ENCODE measurements around the gene SHISAL2A. TPM values are rescaled to one million over a fixed set of nuclear protein-coding genes. Genes with fewer than 3 reads are reported as not detected.

The SHISAL2A gene
- total and polyA plus RNA-seq, 3 experiments from 2014 or later, result 11.3 to 16.7 (median 15.7) TPM

- Histone ChIP-seq H3K36me3 (ENCODE audit: insufficient read depth, low read length) (peaks cover 13% of the 10 kb centered on the region), H3K4me1 (ENCODE audit: insufficient read depth, low read length) (no peaks in the 10 kb centered on the region), H3K27me3 (ENCODE audit: insufficient read depth, low read length, poor library complexity, severe bottlenecking) (no peaks in the 10 kb centered on the region), H3K9me3 (ENCODE audit: low read length) (no peaks in the 10 kb centered on the region), H3K4me3 (ENCODE audit: low read length) (no peak overlapping the region), H3K27ac (ENCODE audit: low read depth, low read length) (no peak overlapping the region)
- no peaks in the 10 kb centered on the region for H3K9me3 Mint-ChIP-seq
- no peak for DNase-seq
- ChIA-PET POLR2A (interaction anchor here (0.7 kb wide), 1 partner anchor 112 kb away, joined by 3 read pairs; no protein-coding TSS in a partner anchor), CTCF (no interaction called here)
- no peaks in the 10 kb centered on the region for H3K27me3 Mint-ChIP-seq
- H3K4me3 Mint-ChIP-seq, result no peak overlapping the region
- peaks cover 0 to 42% (median 4%) of the 10 kb centered on the region in 3 donors for H3K36me3 Mint-ChIP-seq
- peak overlapping the region in 1 of 8 donors; percentile 20 for H3K27ac Mint-ChIP-seq
- peaks cover 3 to 21% (median 18%) of the 10 kb centered on the region in 3 donors for H3K4me1 Mint-ChIP-seq
Observed at GRCh38 chr1:52663716-52664115, 30.7 kb downstream of the SHISAL2A start.

- CTCF ChIA-PET, result interaction anchor here (1.6 to 2.0 kb wide), 4 partner anchors 33 to 112 kb away, joined by 3 to 5 read pairs (median 4); partner anchors contain the start of gene TUT4
- peak overlapping the region in 6 of 8 donors; percentile 28 to 75 (median 39) for H3K27ac Mint-ChIP-seq
- no peaks in the 10 kb centered on the region for H3K9me3 ChIP-seq (ENCODE audit: low read length)
- H3K27ac ChIP-seq (ENCODE audit: low read depth, low read length), result no peak overlapping the region
- peaks cover 0 to 39% (median 8%) of the 10 kb centered on the region in 3 donors for H3K36me3 Mint-ChIP-seq
- H3K4me3 Mint-ChIP-seq, result no peak overlapping the region
- H3K27me3 Mint-ChIP-seq, result peaks cover 0 to 1% of the 10 kb centered on the region in 2 donors
- no peak overlapping the region for H3K4me3 ChIP-seq (ENCODE audit: low read length)
- no peak for DNase-seq
- peaks cover 12% of the 10 kb centered on the region for H3K36me3 ChIP-seq (ENCODE audit: insufficient read depth, low read length)
- H3K4me1 Mint-ChIP-seq, result peaks cover 3 to 18% (median 15%) of the 10 kb centered on the region in 3 donors
- no peaks in the 10 kb centered on the region for H3K27me3 ChIP-seq (ENCODE audit: insufficient read depth, low read length, poor library complexity, severe bottlenecking)
- no peaks in the 10 kb centered on the region for H3K4me1 ChIP-seq (ENCODE audit: insufficient read depth, low read length)
- no peaks in the 10 kb centered on the region for H3K9me3 Mint-ChIP-seq
- POLR2A ChIA-PET, result interaction anchor here (0.6 to 1.5 kb wide), 2 partner anchors 28 to 153 kb away, joined by 3 to 5 read pairs; no protein-coding TSS in a partner anchor
Observed at GRCh38 chr1:52665006-52665941, 32.3 kb downstream of the SHISAL2A start.

GRCh38 chr1:52667290-52667689, 34.3 kb downstream of the SHISAL2A start:
- no peaks in the 10 kb centered on the region for H3K9me3 Mint-ChIP-seq
- no peak for DNase-seq
- ChIA-PET POLR2A (no interaction called here), CTCF (interaction anchor here (0.8 to 2.0 kb wide), 6 partner anchors 29 to 263 kb away, joined by 3 to 5 read pairs (median 3); partner anchors contain the start of genes ORC1 and PRPF38A)
- peaks cover 0 to 44% (median 10%) of the 10 kb centered on the region in 3 donors for H3K36me3 Mint-ChIP-seq
- peak overlapping the region in 3 of 8 donors; percentile 12 to 47 (median 27) for H3K27ac Mint-ChIP-seq
- no peaks in the 10 kb centered on the region for H3K27me3 ChIP-seq (ENCODE audit: insufficient read depth, low read length, poor library complexity, severe bottlenecking)
- H3K27me3 Mint-ChIP-seq, result peaks cover 0 to 1% of the 10 kb centered on the region in 2 donors
- no peak overlapping the region for H3K27ac ChIP-seq (ENCODE audit: low read depth, low read length)
- H3K4me3 Mint-ChIP-seq, result no peak overlapping the region
- no peaks in the 10 kb centered on the region for H3K4me1 ChIP-seq (ENCODE audit: insufficient read depth, low read length)
- peaks cover 3 to 18% (median 15%) of the 10 kb centered on the region in 3 donors for H3K4me1 Mint-ChIP-seq
- no peak overlapping the region for H3K4me3 ChIP-seq (ENCODE audit: low read length)
- H3K9me3 ChIP-seq (ENCODE audit: low read length), result no peaks in the 10 kb centered on the region
- peaks cover 8% of the 10 kb centered on the region for H3K36me3 ChIP-seq (ENCODE audit: insufficient read depth, low read length)

GRCh38 chr1:52667984-52668383, 35.0 kb downstream of the SHISAL2A start:
- Histone ChIP-seq H3K4me3 (ENCODE audit: low read length) (no peak overlapping the region), H3K9me3 (ENCODE audit: low read length) (no peaks in the 10 kb centered on the region), H3K4me1 (ENCODE audit: insufficient read depth, low read length) (no peaks in the 10 kb centered on the region), H3K27me3 (ENCODE audit: insufficient read depth, low read length, poor library complexity, severe bottlenecking) (no peaks in the 10 kb centered on the region), H3K36me3 (ENCODE audit: insufficient read depth, low read length) (peaks cover 8% of the 10 kb centered on the region), H3K27ac (ENCODE audit: low read depth, low read length) (no peak overlapping the region)
- ChIA-PET POLR2A (no interaction called here), CTCF (interaction anchor here (1.1 kb wide), 1 partner anchor 30 kb away, joined by 3 read pairs; no protein-coding TSS in a partner anchor)
- H3K4me3 Mint-ChIP-seq, result no peak overlapping the region
- peaks cover 0 to 1% of the 10 kb centered on the region in 2 donors for H3K27me3 Mint-ChIP-seq
- H3K36me3 Mint-ChIP-seq, result peaks cover 0 to 46% (median 10%) of the 10 kb centered on the region in 3 donors
- H3K27ac Mint-ChIP-seq, result no peak overlapping the region
- no peak for DNase-seq
- no peaks in the 10 kb centered on the region for H3K9me3 Mint-ChIP-seq
- peaks cover 3 to 18% (median 15%) of the 10 kb centered on the region in 3 donors for H3K4me1 Mint-ChIP-seq

- Mint-ChIP-seq H3K27me3 (peaks cover 0 to 1% of the 10 kb centered on the region in 2 donors), H3K27ac (peak overlapping the region in 1 of 8 donors; percentile 27), H3K9me3 (no peaks in the 10 kb centered on the region), H3K36me3 (peaks cover 0 to 52% (median 10%) of the 10 kb centered on the region in 3 donors), H3K4me3 (no peak overlapping the region), H3K4me1 (peaks cover 3 to 17% (median 15%) of the 10 kb centered on the region in 3 donors)
- no peaks in the 10 kb centered on the region for H3K9me3 ChIP-seq (ENCODE audit: low read length)
- CTCF ChIA-PET, result no interaction called here
- H3K4me3 ChIP-seq (ENCODE audit: low read length), result no peak overlapping the region
- peaks cover 9% of the 10 kb centered on the region for H3K36me3 ChIP-seq (ENCODE audit: insufficient read depth, low read length)
- no peak overlapping the region for H3K27ac ChIP-seq (ENCODE audit: low read depth, low read length)
- H3K4me1 ChIP-seq (ENCODE audit: insufficient read depth, low read length), result no peaks in the 10 kb centered on the region
- DNase-seq, result no peak
- POLR2A ChIA-PET, result interaction anchor here (0.6 kb wide), 1 partner anchor 211 kb away, joined by 3 read pairs; no protein-coding TSS in a partner anchor
- H3K27me3 ChIP-seq (ENCODE audit: insufficient read depth, low read length, poor library complexity, severe bottlenecking), result no peaks in the 10 kb centered on the region
Observed at GRCh38 chr1:52668711-52669110, 35.7 kb downstream of the SHISAL2A start.

- Mint-ChIP-seq H3K4me1 (peaks cover 7 to 22% (median 18%) of the 10 kb centered on the region in 3 donors), H3K9me3 (no peaks in the 10 kb centered on the region), H3K27ac (peak overlapping the region in 2 of 8 donors; percentile 2 to 9), H3K27me3 (peaks cover 0 to 1% of the 10 kb centered on the region in 2 donors), H3K4me3 (no peak overlapping the region), H3K36me3 (peaks cover 0 to 59% (median 14%) of the 10 kb centered on the region in 3 donors)
- Histone ChIP-seq H3K27me3 (ENCODE audit: insufficient read depth, low read length, poor library complexity, severe bottlenecking) (no peaks in the 10 kb centered on the region), H3K27ac (ENCODE audit: low read depth, low read length) (no peak overlapping the region), H3K9me3 (ENCODE audit: low read length) (no peaks in the 10 kb centered on the region), H3K4me1 (ENCODE audit: insufficient read depth, low read length) (no peaks in the 10 kb centered on the region), H3K4me3 (ENCODE audit: low read length) (no peak overlapping the region), H3K36me3 (ENCODE audit: insufficient read depth, low read length) (peaks cover 11% of the 10 kb centered on the region)
- ChIA-PET POLR2A (interaction anchor here (0.6 to 0.8 kb wide), 2 partner anchors 68 to 212 kb away, joined by 3 read pairs; no protein-coding TSS in a partner anchor), CTCF (no interaction called here)
- DNase-seq, result no peak
Observed at GRCh38 chr1:52669696-52670095, 36.7 kb downstream of the SHISAL2A start.

GRCh38 chr1:52670604-52671003, 37.6 kb downstream of the SHISAL2A start:
- no peaks in the 10 kb centered on the region for H3K9me3 Mint-ChIP-seq
- POLR2A ChIA-PET, result interaction anchor here (0.6 kb wide), 1 partner anchor 252 kb away, joined by 3 read pairs; no protein-coding TSS in a partner anchor
- H3K27ac ChIP-seq (ENCODE audit: low read depth, low read length), result no peak overlapping the region
- no peak overlapping the region for H3K4me3 Mint-ChIP-seq
- H3K27ac Mint-ChIP-seq, result no peak overlapping the region
- H3K9me3 ChIP-seq (ENCODE audit: low read length), result no peaks in the 10 kb centered on the region
- CTCF ChIA-PET, result no interaction called here
- no peak for DNase-seq
- no peaks in the 10 kb centered on the region for H3K4me1 ChIP-seq (ENCODE audit: insufficient read depth, low read length)
- H3K36me3 Mint-ChIP-seq, result peaks cover 0 to 66% (median 18%) of the 10 kb centered on the region in 3 donors
- H3K4me3 ChIP-seq (ENCODE audit: low read length), result no peak overlapping the region
- H3K27me3 ChIP-seq (ENCODE audit: insufficient read depth, low read length, poor library complexity, severe bottlenecking), result no peaks in the 10 kb centered on the region
- peaks cover 11 to 18% (median 16%) of the 10 kb centered on the region in 3 donors for H3K4me1 Mint-ChIP-seq
- H3K27me3 Mint-ChIP-seq, result peaks cover 0 to 1% of the 10 kb centered on the region in 2 donors
- peaks cover 11% of the 10 kb centered on the region for H3K36me3 ChIP-seq (ENCODE audit: insufficient read depth, low read length)

Measured in CD8-positive, alpha-beta memory T cell (primary cell).